HepG2 (cell line): ENCODE results near the gene GJD3. TPM values are rescaled to one million over a fixed set of nuclear protein-coding genes. Genes with fewer than 3 reads are reported as not detected.

Source experiments
- FOXK1 ChIP-seq: sonication (generic); formaldehyde crosslinking; IDR thresholded peaks from 2 replicates; pipeline ENCODE4 v1.4.0; 2020; ENCODE audit warnings: low read depth, missing genetic modification reagents, borderline replicate concordance
- HNRNPLL ChIP-seq: fragments of 200-400 bp; formaldehyde crosslinking; IDR thresholded peaks from 2 replicates; pipeline ENCODE4 v1.6.1; 2017; ENCODE audit warnings: mild to moderate bottlenecking, low read depth, low read length; ENCODE audit not compliant: poor library complexity, severe bottlenecking
- JUNB ChIP-seq: sonication (generic); formaldehyde crosslinking; IDR thresholded peaks from 2 replicates; pipeline ENCODE4 v1.8.0; 2022; ENCODE audit warnings: missing genetic modification reagents, mild to moderate bottlenecking, borderline replicate concordance
- KLF6 ChIP-seq: IDR thresholded peaks from 2 replicates; pipeline ENCODE4 v1.8.0; 2016; ENCODE audit warnings: missing biosample characterization, missing genetic modification reagents
- MAFG ChIP-seq: sonication (generic); formaldehyde crosslinking; IDR thresholded peaks from 2 replicates; pipeline ENCODE4 v1.5.1; 2020; ENCODE audit warnings: mild to moderate bottlenecking, missing genetic modification reagents
- MIER2 ChIP-seq: IDR thresholded peaks from 2 replicates; pipeline ENCODE4 v1.6.1; 2016; ENCODE audit warnings: missing biosample characterization, missing genetic modification reagents
- PAF1 ChIP-seq: IDR thresholded peaks from 2 replicates; pipeline ENCODE4 v1.6.1; 2016; ENCODE audit warnings: missing genetic modification reagents, missing compliant biosample characterization
- SP5 ChIP-seq: IDR thresholded peaks from 2 replicates; pipeline ENCODE4 v1.6.1; 2016; ENCODE audit warnings: low read depth, borderline replicate concordance
- TCF12 ChIP-seq, 2 experiments: fragments of 450-650 bp in 1 of 2; sonication (generic) in 1 of 2; formaldehyde crosslinking in 1 of 2; IDR thresholded peaks; 2 replicates each; pipeline versions ENCODE4 v1.6.1 to v1.8.0; 2017 to 2022; ENCODE audit warnings: antibody characterized with exemption in 1 of 2, mild to moderate bottlenecking in 1 of 2, missing genetic modification reagents in 1 of 2, moderate library complexity in 1 of 2
- YEATS2 ChIP-seq: sonication (generic); formaldehyde crosslinking; IDR thresholded peaks from 2 replicates; pipeline ENCODE4 v1.4.0; 2020; ENCODE audit warnings: missing genetic modification reagents, borderline replicate concordance
- ZC3H4 ChIP-seq: sonication (generic); formaldehyde crosslinking; IDR thresholded peaks from 2 replicates; pipeline ENCODE4 v1.4.0; 2020; ENCODE audit warnings: missing genetic modification reagents, borderline replicate concordance
- ZNF138 ChIP-seq: sonication (generic); formaldehyde crosslinking; IDR thresholded peaks from 2 replicates; pipeline ENCODE4 v1.5.0; 2020; ENCODE audit warnings: mild to moderate bottlenecking, low read depth, missing genetic modification reagents
- ZNF510 ChIP-seq: sonication (generic); formaldehyde crosslinking; IDR thresholded peaks from 2 replicates; pipeline ENCODE4 v1.4.0; 2020; ENCODE audit warnings: low read depth, mild to moderate bottlenecking, missing genetic modification reagents
- polyA plus RNA-seq, 8 experiments: library from polyadenylated mRNA; depleted of rRNA in 3 of 8; stranded (reverse) in 7 of 8; unstranded in 1 of 8; fragments of >200 nt; fragmentation: Illumina TruSeq in 4 of 8; extraction: Trizol in 4 of 8; gene quantifications; 2 replicates each; pipeline versions ENCODE4 v1.2.1 to v1.2.3, GENCODE V29; 2011 to 2016; ENCODE audit warnings: low read depth in 4 of 8, missing spikeins in 1 of 8, mixed read lengths in 1 of 8; ENCODE audit not compliant: insufficient read depth in 1 of 8
- total RNA-seq, 5 experiments: library from RNA; depleted of rRNA; stranded (reverse); fragments of >200 nt; fragmentation: Illumina TruSeq; extraction: Trizol; gene quantifications; 2 replicates each; pipeline ENCODE4 v1.2.3, GENCODE V29; 2016; ENCODE audit warnings: low read depth in 1 of 5
- TF ChIP-seq, protein P1 (sequence below): IDR thresholded peaks from 2 replicates; pipeline ENCODE4 v1.6.1; 2016; ENCODE audit warnings: low read depth, missing genetic modification reagents, missing compliant biosample characterization
- TF ChIP-seq, protein P2 (sequence below): sonication (generic); formaldehyde crosslinking; conservative IDR thresholded peaks from 2 replicates; pipeline ENCODE4 v1.4.0; 2020; ENCODE audit warnings: missing genetic modification reagents
- TF ChIP-seq, protein P3 (sequence below): sonication (generic); formaldehyde crosslinking; conservative IDR thresholded peaks from 2 replicates; pipeline ENCODE4 v1.4.0; 2020; ENCODE audit warnings: missing genetic modification reagents
- TF ChIP-seq, protein P4 (sequence below): sonication (generic); formaldehyde crosslinking; IDR thresholded peaks from 2 replicates; pipeline ENCODE4 v1.9.0; 2021; ENCODE audit warnings: missing genetic modification reagents, borderline replicate concordance
- TF ChIP-seq, protein P5 (sequence below): sonication (generic); formaldehyde crosslinking; IDR thresholded peaks from 2 replicates; pipeline ENCODE4 v1.4.0; 2020; ENCODE audit warnings: missing genetic modification reagents

The GJD3 gene
- total and polyA plus RNA-seq, 2 of the 13 experiments (the other 11 are each of a cell fraction or from before 2014, with no cell fraction given) = not detected

DNA sequence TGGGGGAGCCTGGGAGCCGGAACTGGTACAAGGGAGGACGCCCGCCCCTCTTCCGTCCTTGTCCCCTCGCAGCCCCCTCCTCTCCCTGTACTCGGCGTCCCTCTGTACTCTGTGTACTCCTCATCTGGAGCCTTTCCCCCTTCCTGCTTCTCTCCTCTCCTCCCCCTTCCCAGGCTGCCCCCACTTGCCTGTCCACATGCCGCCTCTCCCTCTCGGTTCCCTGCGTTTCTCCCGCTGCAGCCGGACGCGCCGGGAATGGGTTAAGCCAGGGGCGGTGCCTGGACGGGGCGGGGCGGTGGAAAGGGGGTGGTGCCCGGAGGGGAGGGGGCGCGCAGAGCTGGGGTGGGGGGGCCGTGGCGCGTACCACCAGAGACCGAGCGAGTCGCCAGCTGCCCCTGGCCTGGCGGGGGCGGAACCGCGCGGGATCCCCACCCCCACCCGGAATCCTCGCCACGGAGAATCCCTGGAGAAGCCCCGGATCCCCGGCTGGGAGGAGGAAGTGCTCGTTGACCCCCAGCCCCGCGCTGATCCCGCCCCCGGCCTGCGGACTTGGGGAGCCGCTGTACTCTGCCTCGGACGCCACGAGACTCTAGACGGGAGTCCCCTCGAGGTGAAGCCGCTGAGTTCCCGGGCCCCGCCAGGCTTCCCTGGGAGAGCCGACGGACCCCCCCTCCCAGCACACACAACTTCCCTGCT, 22.6 kb downstream of the GJD3 start (continued):
- TF ChIP-seq, protein P1, sequence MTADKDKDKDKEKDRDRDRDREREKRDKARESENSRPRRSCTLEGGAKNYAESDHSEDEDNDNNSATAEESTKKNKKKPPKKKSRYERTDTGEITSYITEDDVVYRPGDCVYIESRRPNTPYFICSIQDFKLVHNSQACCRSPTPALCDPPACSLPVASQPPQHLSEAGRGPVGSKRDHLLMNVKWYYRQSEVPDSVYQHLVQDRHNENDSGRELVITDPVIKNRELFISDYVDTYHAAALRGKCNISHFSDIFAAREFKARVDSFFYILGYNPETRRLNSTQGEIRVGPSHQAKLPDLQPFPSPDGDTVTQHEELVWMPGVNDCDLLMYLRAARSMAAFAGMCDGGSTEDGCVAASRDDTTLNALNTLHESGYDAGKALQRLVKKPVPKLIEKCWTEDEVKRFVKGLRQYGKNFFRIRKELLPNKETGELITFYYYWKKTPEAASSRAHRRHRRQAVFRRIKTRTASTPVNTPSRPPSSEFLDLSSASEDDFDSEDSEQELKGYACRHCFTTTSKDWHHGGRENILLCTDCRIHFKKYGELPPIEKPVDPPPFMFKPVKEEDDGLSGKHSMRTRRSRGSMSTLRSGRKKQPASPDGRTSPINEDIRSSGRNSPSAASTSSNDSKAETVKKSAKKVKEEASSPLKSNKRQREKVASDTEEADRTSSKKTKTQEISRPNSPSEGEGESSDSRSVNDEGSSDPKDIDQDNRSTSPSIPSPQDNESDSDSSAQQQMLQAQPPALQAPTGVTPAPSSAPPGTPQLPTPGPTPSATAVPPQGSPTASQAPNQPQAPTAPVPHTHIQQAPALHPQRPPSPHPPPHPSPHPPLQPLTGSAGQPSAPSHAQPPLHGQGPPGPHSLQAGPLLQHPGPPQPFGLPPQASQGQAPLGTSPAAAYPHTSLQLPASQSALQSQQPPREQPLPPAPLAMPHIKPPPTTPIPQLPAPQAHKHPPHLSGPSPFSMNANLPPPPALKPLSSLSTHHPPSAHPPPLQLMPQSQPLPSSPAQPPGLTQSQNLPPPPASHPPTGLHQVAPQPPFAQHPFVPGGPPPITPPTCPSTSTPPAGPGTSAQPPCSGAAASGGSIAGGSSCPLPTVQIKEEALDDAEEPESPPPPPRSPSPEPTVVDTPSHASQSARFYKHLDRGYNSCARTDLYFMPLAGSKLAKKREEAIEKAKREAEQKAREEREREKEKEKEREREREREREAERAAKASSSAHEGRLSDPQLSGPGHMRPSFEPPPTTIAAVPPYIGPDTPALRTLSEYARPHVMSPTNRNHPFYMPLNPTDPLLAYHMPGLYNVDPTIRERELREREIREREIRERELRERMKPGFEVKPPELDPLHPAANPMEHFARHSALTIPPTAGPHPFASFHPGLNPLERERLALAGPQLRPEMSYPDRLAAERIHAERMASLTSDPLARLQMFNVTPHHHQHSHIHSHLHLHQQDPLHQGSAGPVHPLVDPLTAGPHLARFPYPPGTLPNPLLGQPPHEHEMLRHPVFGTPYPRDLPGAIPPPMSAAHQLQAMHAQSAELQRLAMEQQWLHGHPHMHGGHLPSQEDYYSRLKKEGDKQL = no peak
- TF ChIP-seq, protein P2, sequence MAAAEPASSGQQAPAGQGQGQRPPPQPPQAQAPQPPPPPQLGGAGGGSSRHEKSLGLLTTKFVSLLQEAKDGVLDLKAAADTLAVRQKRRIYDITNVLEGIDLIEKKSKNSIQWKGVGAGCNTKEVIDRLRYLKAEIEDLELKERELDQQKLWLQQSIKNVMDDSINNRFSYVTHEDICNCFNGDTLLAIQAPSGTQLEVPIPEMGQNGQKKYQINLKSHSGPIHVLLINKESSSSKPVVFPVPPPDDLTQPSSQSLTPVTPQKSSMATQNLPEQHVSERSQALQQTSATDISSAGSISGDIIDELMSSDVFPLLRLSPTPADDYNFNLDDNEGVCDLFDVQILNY (CRISPR knock-in tag) = no peak
- TF ChIP-seq ZNF510 (CRISPR knock-in tag) (no peak; the same call in 1 of the 2 replicates), FOXK1 (CRISPR knock-in tag) (no peak), PAF1 (no peak), YEATS2 (CRISPR knock-in tag) (no peak), HNRNPLL (peak; percentile 41), SP5 (peak; percentile 77), MIER2 (no peak), KLF6 (CRISPR knock-in tag) (no peak), TCF12 (IDR thresholded peaks at IDR 0.05) (no peak), TCF12 (CRISPR knock-in tag; IDR thresholded peaks at IDR 0.05) (no peak), JUNB (CRISPR knock-in tag) (no peak; the same call in 1 of the 2 replicates), MAFG (no peak), ZC3H4 (CRISPR knock-in tag) (no peak), ZNF138 (CRISPR knock-in tag) (no peak; the same call in 1 of the 2 replicates)
- TF ChIP-seq, protein P3, sequence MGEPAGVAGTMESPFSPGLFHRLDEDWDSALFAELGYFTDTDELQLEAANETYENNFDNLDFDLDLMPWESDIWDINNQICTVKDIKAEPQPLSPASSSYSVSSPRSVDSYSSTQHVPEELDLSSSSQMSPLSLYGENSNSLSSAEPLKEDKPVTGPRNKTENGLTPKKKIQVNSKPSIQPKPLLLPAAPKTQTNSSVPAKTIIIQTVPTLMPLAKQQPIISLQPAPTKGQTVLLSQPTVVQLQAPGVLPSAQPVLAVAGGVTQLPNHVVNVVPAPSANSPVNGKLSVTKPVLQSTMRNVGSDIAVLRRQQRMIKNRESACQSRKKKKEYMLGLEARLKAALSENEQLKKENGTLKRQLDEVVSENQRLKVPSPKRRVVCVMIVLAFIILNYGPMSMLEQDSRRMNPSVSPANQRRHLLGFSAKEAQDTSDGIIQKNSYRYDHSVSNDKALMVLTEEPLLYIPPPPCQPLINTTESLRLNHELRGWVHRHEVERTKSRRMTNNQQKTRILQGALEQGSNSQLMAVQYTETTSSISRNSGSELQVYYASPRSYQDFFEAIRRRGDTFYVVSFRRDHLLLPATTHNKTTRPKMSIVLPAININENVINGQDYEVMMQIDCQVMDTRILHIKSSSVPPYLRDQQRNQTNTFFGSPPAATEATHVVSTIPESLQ (CRISPR knock-in tag) = no peak
- TF ChIP-seq, protein P4, sequence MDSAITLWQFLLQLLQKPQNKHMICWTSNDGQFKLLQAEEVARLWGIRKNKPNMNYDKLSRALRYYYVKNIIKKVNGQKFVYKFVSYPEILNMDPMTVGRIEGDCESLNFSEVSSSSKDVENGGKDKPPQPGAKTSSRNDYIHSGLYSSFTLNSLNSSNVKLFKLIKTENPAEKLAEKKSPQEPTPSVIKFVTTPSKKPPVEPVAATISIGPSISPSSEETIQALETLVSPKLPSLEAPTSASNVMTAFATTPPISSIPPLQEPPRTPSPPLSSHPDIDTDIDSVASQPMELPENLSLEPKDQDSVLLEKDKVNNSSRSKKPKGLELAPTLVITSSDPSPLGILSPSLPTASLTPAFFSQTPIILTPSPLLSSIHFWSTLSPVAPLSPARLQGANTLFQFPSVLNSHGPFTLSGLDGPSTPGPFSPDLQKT (CRISPR knock-in tag) = no peak
- TF ChIP-seq, protein P5, sequence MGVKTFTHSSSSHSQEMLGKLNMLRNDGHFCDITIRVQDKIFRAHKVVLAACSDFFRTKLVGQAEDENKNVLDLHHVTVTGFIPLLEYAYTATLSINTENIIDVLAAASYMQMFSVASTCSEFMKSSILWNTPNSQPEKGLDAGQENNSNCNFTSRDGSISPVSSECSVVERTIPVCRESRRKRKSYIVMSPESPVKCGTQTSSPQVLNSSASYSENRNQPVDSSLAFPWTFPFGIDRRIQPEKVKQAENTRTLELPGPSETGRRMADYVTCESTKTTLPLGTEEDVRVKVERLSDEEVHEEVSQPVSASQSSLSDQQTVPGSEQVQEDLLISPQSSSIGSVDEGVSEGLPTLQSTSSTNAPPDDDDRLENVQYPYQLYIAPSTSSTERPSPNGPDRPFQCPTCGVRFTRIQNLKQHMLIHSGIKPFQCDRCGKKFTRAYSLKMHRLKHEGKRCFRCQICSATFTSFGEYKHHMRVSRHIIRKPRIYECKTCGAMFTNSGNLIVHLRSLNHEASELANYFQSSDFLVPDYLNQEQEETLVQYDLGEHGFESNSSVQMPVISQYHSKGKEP (CRISPR knock-in tag) = no peak
